Tibial nerve (tissue), 3 donors: ENCODE measurements around the gene DYNC1LI1.

Source experiments
- CTCF ChIP-seq, 5 experiments: fragments of 200-600 bp in 3 of 5; fragments of 450-650 bp in 2 of 5; sonication (generic) in 3 of 5; IDR thresholded peaks; one replicate each; pipeline ENCODE4 v1.5.1; 2016 to 2019; ENCODE audit warnings: antibody characterized with exemption in 5 of 5, mild to moderate bottlenecking in 3 of 5, moderate library complexity in 2 of 5
- POLR2A ChIP-seq, 2 donors: fragments of 450-650 bp; IDR thresholded peaks; one replicate each; pipeline ENCODE4 v1.6.1; 2017; ENCODE audit warnings: antibody characterized with exemption in 2 of 2, mild to moderate bottlenecking in 2 of 2, moderate library complexity in 2 of 2

DNA sequence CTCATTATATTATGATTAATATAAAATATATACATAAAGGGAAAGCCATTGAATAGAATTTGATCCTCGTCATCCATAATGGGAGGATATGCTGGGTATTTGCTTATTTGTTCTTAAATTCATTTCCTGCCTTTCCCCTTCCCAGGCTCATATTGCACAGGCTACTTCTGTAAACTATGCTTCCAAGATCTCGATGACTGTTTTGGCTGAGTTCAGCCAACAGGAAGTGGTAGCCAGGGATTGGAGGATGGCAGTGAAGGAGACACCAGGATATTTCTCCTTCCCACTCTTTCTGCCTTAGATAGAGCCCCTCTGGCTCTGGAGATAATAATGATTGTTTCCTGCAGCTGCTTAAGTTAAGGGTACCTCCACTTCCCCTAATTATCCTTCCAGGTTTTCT is 44.3 kb upstream of the DYNC1LI1 start:
- no peak for TF ChIP-seq CTCF (IDR thresholded peaks at IDR 0.05)
- no peak for TF ChIP-seq POLR2A (IDR thresholded peaks at IDR 0.05)
